HG03469 (cell line): ENCODE data around the gene THOC6.
A peak's percentile ranks its signal among the peaks of the same experiment; 100 is the strongest.

Experiments
- ATAC-seq: cut with Tn5 transposase; IDR thresholded peaks from one replicate; pipeline ENCODE4 v1.9.1; 2021; ENCODE audit warnings: mild to moderate bottlenecking, moderate library complexity, moderate number of reproducible peaks; ENCODE audit not compliant: unreplicated experiment

THOC6 gene

DNA sequence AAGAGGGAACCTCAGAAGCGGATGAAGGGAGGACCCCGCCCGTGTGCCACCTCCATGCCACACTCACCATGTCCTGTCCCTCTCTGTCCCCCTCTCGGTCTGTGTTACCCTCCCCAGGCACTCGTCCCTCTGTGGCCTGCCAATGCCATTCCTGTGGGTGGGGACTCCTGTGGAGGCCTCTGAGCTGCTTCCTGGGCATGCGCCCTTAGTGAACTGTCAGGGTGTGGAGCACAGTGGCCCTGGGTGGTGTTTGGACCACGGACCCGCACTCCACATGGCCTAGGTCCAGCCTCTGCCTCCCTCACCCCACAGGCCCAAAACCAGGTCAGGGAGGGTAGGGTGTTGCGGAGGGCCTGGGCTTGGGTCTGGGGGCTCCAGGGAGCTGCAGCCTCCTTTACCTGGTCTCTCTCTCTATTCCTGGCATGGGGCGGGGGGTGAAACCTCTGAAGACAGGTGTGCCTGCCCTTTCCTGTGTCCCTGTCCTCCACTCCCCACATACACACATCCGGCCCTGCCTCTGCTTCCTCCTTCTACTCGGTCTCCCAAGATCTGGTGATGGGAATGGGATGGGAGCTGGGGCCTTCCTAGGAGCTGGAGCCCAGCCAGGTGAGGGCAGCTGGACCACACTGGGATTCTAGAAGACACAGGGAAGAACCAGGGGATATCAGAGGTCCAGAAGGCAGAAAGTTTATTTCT lies 32.1 kb upstream of the THOC6 start:
- ATAC-seq: no peak

- ATAC-seq: no peak
Observed at GRCh38 chr16:2992383-2993081, 31.3 kb upstream of the THOC6 start.

DNA sequence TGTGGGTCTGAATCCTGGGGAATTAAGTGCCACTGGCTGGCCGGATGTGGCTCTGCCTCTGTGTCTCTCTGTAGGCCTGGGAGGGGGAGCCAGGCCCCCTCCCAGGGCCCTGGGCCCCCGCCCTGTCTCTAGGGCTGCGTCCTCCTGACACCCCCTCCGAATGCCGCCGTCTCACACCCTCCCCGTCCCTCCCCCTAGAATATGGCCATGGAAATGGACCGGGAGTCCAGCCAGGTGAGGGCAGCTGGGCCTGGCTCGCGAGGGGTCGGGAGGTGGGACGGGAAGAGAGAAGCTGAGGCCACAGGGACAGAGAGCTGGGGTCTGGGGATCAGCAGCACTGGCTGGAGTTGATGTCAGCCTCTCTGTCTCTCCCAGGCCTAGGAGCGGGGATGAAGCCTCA lies 27.5 kb upstream of the THOC6 start:
- no peak for ATAC-seq

DNA sequence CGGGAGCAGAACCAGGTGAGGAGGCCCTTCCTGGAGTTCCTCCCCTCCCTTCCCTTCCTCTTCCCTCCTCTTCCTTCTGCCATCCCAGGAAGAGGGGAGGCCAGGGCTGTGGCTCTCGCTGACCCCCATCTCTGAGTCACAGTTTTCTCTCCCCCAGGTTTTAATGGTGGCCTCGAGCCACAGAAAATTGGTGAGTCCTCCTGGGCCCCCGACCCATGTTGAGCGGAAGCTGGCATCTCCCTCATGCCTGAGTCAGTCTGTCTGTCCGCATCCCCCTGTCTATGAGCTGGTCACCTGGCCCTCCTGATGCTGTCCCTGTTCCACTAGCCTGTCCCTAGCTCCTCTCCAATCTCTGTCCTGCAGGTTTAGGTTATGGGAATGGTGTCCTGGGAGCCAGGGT lies 23.9 kb upstream of the THOC6 start:
- no peak for ATAC-seq

GRCh38 chr16:3000540-3000939 lies 23.3 kb upstream of the THOC6 start:
- ATAC-seq: no peak

GRCh38 chr16:3001316-3001715 lies 22.5 kb upstream of the THOC6 start:
- ATAC-seq: no peak

DNA sequence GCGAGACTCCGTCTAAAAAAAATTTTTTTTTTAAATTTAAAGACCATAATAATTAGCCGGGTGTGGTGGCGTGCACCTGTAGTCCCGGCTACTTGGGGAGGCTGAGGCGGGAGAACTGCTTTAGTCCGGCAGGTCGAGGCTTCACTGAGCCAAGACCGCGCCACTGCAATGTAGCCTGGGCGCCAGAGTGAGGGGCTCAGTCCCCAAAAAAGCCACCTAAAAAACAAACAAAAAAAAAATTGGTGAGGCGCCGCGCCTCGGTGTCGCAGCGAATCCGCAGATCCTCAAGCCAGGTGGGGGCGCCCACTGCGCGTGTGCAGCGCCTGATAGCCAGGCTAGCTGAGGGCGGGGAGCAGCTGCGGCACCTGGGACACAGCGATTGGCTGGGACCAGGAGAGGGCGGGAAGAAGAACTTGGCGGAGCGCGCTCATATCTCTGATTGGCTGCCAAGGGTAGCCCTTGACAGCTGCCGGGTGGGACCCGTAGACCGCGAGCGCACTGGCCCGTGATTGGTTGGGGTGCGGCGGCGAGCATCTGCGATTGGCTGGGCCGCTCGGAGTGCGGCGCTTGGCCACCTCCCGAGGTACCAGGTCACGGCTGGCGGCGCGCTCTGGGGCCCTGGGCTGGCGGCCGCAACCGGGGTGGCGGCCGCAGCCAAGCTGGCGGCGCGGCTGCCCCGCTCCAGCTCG lies 20.1 kb upstream of the THOC6 start:
- ATAC-seq: peak; percentile 87

DNA sequence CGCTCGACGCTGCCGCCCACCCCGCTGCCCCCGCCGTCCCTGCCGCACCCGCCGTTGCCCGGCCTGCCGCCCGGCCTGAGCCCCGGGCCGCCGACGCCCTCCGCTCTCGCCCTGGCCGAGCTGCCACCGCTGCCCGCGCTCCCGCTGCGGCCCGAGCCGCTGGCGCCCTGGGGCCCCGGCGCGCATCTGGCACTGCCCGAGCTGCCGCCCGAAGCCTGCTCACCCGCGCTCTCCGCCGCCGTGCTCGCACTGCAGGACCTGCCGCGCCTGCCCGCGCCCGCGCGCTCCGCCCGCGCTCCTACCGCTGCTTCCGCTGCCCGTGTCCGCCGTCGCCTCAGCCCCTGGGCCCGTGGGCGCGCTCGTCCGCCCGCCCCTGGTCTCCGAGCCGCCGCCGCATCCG lies 19.5 kb upstream of the THOC6 start:
- no peak for ATAC-seq

DNA sequence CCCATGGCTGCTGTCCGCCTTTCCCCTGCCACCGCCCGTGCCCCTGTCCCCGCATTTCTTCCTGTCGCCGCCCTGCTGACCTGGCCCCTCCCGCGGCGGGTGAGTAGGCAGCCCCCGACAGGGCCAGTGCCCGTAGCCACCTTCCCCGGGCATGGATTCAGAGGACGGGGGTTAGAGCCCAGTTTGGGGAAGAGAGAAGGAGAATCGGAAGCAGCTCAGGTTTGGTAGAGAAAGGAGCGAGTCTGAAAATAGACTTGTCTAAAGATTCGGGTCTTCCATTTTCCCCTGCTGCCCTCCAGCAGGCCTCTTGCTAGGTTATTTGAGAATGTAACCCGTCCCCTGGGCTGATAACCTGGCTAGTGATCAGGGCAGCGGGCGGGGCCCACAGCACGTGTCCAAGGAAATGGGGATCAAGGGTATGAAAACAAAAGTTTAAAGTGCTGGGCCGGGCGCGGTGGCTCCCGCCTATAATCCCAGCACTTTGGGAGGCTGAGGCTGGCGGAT lies 19.0 kb upstream of the THOC6 start:
- ATAC-seq: no peak

GRCh38 chr16:3007059-3007956 lies 16.5 kb upstream of the THOC6 start:
- ATAC-seq: no peak

DNA sequence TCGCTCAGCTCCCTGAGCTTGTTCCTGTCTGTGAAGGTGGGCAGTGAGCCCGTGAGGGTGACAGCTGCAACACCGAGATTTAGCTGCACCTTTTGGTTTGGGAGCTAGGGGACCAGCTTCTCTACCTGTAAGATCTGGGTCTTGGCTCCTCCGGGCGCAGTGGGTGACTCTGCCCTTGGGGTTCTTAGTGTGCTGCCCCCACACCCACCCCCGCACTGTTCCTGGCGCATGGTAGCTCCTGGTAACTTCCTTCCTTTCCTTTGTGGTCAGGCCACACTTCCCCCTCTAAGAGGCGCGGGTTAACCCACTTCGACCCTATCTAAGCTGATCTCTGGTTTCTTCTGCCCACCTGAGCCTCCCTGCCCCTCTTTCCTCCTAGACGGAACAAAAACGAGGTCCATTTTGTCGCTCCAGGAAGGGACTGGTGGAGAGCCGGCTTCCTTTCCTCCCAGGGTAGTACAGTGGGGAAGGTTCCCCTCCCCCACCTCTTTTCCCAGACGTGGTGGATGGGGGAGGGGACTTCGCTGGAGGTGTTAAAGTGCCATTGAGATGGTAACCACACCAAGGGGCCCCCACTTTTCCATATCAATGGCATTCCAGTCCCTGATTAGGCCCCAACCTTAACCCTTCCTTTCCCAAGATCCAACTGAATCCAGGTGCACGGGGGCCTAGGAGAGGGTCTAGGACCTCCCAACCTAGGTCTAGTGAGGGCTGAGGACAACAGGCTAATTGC lies 15.7 kb upstream of the THOC6 start:
- no peak for ATAC-seq

DNA sequence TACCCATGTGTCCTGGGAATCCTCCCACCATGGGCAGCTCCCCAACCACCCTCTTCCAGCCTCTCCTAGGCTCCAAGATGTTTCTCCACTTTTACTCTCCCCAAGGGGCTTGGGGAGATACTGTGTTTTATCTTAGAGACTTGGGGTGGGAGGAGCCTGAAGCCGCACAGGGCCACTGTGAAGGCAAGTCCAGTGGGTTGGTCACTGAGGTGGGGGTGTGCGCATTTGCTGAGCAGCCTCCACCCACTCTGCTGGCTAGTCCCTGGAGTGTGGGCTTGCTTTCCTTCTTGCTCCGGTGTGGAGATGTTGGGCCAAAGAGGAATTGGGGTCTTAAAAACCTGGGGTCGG lies 15.2 kb upstream of the THOC6 start:
- ATAC-seq: no peak

DNA sequence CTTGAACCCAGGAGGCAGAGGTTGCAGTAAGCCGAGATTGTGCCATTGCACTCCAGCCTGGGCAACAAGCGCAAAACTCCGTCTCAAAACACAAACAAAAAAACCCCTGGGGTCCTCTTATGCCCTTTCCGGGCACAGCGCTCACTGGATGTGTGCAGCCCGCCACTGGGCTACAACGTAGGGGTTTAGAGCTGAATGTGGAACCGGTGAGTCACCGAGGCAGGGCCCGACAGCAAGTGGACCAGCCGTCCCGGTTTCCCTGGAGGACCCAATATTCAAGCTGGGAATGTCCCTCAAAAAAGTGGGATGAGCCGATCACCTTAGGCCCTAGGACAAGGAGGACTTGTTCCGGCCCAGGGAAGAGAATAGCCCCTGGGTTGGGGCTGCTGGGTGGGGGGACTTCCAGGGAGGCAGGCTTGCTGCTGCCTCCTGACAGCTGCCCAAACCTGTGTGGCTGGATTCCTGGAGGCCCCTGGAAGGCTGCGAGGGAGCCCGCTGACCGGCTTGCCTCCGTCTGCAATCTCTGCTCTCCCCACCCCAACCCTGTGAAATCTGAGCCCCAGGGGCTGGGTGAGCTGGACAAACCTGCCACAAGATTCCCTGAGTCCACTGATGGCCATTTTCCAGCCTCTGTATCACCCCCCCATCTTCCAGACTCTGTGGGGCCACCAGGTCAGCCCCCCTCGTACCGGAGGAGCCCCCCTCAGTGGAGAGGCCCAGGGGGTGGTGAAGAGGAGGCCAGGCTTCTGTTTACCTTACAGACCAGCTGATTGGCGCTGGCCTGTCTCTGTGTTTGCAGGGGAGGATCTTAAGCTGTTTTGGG lies 14.1 kb upstream of the THOC6 start:
- ATAC-seq: no peak

- ATAC-seq: no peak
Observed at GRCh38 chr16:3010510-3010909, 13.3 kb upstream of the THOC6 start.

DNA sequence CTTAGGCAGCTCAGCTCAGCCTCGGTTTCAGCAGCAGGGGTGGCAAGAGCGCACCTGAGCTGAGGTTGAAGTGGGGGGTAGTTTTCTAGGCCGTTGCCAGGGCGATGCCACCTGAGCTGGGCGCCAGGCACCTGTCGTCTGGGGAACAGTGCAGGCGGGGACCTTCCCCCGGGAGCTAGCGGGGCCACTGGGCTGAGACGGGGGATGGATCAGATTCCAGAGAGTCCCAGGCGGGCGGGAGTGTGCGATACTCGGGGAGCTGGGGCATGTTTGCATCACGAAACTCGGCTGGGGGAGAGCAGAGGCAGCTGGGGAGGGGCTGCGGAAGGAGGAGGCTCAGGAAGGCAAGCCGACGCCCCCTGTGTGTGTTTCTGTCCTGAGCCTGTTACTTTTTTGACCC lies 11.6 kb upstream of the THOC6 start:
- ATAC-seq: no peak

GRCh38 chr16:3012828-3013420 lies 10.9 kb upstream of the THOC6 start, which contains the start of gene CLDN9:
Gene CLDN9, plus strand, starts transcription at chr16:3012923. Its CDS starts 440 bp downstream, at chr16:3013363.
- no peak for ATAC-seq

- ATAC-seq: no peak
Observed at GRCh38 chr16:3013491-3013951, 10.3 kb upstream of the THOC6 start.

GRCh38 chr16:3013998-3014690 lies 9.7 kb upstream of the THOC6 start:
- no peak for ATAC-seq
